IMR-90 (cell line): ENCODE results near the gene TACC3.

Experiments
- CTCF ChIP-seq: conservative IDR thresholded peaks from 2 replicates; pipeline ENCODE4 v1.5.1; 2012; ENCODE audit warnings: mild to moderate bottlenecking, low read depth, low read length, improper control_type of control experiment
- FOS ChIP-seq: fragments of 150-350 bp; IDR thresholded peaks from 2 replicates; pipeline ENCODE4 v1.6.1; 2016; ENCODE audit warnings: low read depth, low read length
- MAZ ChIP-seq: IDR thresholded peaks from 2 replicates; pipeline ENCODE4 v1.6.1; 2012; ENCODE audit warnings: low read depth, mild to moderate bottlenecking, low read length, improper control_type of control experiment, moderate library complexity, borderline replicate concordance
- MXI1 ChIP-seq: IDR thresholded peaks from 2 replicates; pipeline ENCODE4 v1.6.1; 2012; ENCODE audit warnings: low read depth, mild to moderate bottlenecking, low read length, moderate library complexity, borderline replicate concordance
- POLR2A ChIP-seq: IDR thresholded peaks from 2 replicates; pipeline ENCODE4 v1.6.1; 2012; ENCODE audit warnings: mild to moderate bottlenecking, low read depth, low read length
- RAD21 ChIP-seq: IDR thresholded peaks from 2 replicates; pipeline ENCODE4 v1.6.1; 2012; ENCODE audit warnings: low read length, improper control_type of control experiment
- RCOR1 ChIP-seq: IDR thresholded peaks from 2 replicates; pipeline ENCODE4 v1.6.1; 2012; ENCODE audit warnings: mild to moderate bottlenecking, low read length, improper control_type of control experiment; ENCODE audit not compliant: insufficient replicate concordance
- RFX5 ChIP-seq: IDR thresholded peaks from 2 replicates; pipeline ENCODE4 v1.8.0; 2012; ENCODE audit warnings: low read depth, mild to moderate bottlenecking, low read length, moderate library complexity
- SMC3 ChIP-seq: fragments of 150-350 bp; IDR thresholded peaks from 2 replicates; pipeline ENCODE4 v1.6.1; 2016; ENCODE audit warnings: low read depth, mild to moderate bottlenecking, antibody characterized with exemption, low read length, moderate library complexity
- USF2 ChIP-seq: fragments of 150-350 bp; IDR thresholded peaks from 2 replicates; pipeline ENCODE4 v1.6.1; 2017; ENCODE audit warnings: mild to moderate bottlenecking, antibody characterized with exemption, low read length, low read depth

GRCh38 chr4:1760521-1761071 lies 39.3 kb downstream of the TACC3 start:
- TF ChIP-seq POLR2A (no peak), CTCF (no peak), MAZ (no peak), RCOR1 (no peak), USF2 (no peak), FOS (no peak), RAD21 (no peak), RFX5 (no peak), MXI1 (no peak), SMC3 (no peak)
